Measurements from ENCODE around the gene CHST15.
A peak's percentile ranks its signal among the peaks of the same experiment; 100 is the strongest.

CHST15 gene, protein sequence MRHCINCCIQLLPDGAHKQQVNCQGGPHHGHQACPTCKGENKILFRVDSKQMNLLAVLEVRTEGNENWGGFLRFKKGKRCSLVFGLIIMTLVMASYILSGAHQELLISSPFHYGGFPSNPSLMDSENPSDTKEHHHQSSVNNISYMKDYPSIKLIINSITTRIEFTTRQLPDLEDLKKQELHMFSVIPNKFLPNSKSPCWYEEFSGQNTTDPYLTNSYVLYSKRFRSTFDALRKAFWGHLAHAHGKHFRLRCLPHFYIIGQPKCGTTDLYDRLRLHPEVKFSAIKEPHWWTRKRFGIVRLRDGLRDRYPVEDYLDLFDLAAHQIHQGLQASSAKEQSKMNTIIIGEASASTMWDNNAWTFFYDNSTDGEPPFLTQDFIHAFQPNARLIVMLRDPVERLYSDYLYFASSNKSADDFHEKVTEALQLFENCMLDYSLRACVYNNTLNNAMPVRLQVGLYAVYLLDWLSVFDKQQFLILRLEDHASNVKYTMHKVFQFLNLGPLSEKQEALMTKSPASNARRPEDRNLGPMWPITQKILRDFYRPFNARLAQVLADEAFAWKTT

DNA sequence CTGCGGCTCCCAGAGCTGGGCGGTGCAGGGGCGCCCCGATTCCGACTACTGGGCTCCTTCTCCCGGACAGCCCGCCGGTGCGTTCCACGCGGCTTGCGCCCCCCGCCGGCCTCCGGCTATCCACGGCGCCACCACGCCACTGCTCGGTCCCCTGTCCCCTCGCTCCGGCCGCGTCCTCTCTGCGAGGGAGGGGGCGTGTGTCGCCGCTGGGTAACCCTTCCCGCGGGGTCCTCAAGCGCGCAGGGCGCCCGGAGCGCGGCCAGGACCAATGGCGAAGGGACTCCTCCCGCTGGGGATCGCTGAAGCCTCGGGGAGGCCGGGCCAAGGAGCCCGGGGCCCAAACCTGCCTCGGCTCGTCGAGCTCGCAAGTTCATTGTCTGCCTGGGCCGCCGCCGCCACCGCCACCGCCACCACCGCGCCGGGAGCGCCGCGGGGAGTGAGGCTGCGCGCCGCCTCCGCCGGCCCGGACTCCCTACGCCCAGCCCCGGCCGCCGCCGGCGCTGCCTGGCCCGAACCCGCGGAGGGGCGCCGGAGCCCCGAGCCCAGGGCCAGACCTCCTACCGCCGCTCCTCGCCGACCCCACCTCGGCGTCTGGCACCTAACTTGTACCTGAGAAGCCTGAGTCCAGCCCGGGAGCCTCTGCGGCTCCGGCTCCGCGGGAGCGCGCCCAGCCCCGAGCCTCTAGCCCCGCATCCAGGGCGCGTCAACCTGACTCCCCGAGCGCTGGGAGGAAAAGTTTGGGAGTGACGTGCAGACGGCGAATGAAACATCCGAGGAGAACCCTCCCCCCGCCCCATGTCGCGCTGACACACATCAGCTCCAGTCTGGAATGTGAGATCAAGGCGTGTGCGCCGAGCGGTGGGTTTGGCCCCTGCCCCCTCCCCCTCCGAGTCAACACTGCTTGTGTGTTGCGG is at the start of gene CHST15:
TSS of gene CHST15 (minus strand) at position 739 of the 914 bp plus-strand sequence. CDS start 47,386 bp downstream, outside the sequence.
- DNase-seq (ENCODE audit: low spot score) = peak; percentile 91

DNA sequence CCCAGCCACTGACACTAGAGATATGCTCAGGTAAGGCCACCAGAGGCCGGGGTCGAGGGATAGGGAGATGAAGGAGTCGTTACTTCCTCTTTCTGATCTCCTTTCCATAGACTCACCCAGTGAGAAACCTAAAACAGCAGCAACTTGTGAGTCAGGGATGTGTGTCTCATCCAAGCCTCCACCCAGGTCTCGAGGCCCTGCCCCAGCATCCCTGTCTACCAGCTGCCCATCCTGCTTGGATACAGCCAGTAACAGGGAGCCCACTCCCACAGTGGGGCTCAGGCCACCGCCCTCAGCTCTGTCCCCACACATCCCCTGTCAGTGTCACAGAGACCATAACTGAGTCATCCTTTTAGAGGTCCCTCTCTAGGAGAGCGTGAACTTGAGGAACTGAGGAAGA is 49.6 kb upstream of the CHST15 start:
- no peak for DNase-seq (ENCODE audit: low spot score)

DNA sequence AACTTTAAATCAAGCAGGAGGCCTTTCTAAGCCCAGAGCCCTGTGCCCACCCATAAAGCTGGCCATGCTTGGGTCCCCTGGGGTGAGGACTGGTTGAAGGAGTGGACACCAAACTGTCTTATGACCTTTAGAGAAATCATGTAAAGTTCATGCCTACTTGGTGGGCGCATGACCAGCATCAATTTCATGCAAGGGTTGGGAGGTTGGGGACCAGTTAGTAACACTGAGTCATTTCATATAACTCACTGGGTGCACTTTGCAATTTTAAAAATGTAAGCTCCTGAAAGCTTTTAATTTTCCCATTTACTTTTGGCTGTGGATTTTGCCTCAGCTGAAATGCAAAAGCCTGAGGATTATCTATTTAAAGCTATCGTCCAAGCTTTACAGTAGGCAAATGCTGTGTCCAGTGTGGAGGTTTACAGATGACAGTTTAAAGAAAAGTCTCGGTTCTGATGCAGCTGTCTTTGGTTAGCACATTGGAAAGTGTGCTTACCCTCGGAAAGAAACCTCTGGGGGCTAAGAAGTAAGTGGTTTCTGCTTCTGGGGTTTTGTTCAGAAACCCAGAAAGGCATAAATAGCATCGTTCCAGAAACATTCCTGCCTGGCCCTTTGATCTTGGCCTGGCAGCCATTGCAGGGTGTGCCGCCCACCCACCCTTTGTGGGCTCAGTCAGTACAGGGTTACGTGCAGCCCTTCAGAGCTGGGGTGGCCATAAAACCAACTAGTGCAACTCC is 48.8 kb upstream of the CHST15 start:
- no peak for DNase-seq (ENCODE audit: low spot score)

DNA sequence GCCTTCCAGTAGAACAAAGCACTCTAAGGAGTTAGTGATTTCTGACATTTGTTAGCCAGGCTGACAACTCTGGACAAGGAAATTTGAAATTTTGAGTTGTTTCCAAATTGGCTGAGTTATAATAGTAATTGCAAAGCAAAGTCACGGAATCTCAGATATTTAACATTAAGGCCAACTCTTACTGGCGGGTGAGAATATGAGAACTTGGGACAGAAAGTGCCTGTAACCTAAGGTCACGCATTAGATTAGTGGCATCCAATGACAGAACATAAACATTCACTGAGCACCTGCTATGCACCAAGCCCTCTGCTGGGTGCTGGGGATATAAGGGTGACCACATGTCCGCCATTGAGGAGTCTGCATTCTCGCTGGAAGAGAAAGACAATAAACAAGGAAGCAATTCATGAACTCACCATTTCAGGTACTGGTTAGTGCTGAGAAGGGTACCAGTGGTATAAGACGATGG is 45.5 kb upstream of the CHST15 start:
- no peak for DNase-seq (ENCODE audit: low spot score)

GRCh38 chr10:124138195-124138882 is 44.9 kb upstream of the CHST15 start:
- no peak for DNase-seq (ENCODE audit: low spot score)

- DNase-seq (ENCODE audit: low spot score) = no peak
Measured at GRCh38 chr10:124134251-124134893, 41.0 kb upstream of the CHST15 start.

DNA sequence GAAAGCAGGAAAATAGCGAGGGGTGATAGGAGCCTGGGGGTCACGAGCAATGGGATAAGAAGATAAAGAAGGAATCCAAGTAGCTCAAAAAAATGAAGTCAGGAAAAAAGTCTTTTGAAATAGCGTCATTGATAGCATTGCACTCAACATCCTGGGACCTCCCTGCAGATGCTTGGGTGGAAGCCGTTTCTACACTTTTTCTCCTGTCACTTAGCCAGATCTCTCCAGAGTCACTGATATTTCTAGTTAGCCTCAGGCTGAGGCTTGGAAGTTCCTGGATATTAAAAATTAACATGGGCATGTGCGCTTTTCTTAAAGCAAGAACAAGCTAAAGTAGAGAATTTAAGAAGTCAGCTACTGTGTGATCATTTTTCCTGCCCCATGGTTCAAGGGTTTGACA is 39.5 kb upstream of the CHST15 start:
- no peak for DNase-seq (ENCODE audit: low spot score)

GRCh38 chr10:124132306-124132705 is 38.9 kb upstream of the CHST15 start:
- no peak for DNase-seq (ENCODE audit: low spot score)

DNA sequence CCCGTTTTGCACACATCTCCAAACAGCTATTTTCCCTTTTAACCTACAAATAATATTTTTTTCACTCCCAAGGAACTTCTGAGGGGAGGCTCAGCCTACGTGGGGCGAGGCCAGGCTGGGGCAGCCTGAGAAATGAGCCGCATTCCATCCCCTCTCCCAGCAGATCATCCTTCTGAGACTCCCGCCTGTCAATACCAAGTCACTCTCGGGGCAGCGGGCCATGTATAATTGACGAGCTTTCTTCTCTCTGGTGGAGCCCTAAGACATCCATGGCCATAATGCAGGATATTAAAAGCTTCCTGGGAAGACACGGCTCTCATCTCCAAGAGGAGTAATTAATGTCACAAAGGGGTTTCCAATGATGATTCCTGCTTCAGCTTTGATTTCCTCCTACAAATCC is 37.8 kb upstream of the CHST15 start:
- DNase-seq (ENCODE audit: low spot score) = no peak

GRCh38 chr10:124130198-124130900 is 37.0 kb upstream of the CHST15 start:
- DNase-seq (ENCODE audit: low spot score) = no peak

DNA sequence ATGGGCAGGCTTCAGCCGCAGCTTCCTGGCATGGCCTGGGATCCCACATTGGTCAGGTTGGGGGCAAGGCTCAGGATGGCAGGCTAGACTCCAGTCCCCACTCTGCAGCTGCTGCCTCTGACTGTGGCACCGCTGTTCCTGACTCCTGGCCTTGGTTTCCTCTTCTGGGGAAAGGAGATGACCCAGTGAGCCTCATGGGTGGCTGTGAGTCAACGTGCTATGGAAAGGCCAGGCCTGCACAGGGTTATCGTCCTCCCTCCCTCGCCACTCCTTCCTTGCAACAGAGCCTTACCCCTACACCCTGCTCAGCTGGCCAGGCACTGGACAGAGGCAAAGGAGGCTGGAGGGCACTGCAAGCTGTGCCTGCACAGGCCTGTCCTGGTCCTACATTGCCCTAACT is 36.1 kb upstream of the CHST15 start:
- DNase-seq (ENCODE audit: low spot score) = no peak

DNA sequence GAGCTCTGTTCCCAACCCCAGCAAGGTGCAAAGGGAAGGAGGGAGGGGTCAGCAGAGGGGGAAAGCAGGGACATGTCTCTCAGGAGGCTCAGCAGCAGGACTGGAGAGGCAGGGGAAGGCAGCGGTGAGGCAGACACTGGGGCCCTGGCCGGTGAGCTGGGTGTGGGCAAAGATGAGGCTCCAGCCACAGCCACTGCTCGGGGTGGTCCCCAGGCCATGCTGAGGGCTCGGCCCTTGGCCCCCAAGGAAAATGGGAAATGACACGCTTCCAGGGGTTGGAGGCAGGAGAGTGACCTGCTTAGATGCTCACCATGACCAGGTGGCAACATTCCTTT is 35.4 kb upstream of the CHST15 start:
- DNase-seq (ENCODE audit: low spot score) = no peak

DNA sequence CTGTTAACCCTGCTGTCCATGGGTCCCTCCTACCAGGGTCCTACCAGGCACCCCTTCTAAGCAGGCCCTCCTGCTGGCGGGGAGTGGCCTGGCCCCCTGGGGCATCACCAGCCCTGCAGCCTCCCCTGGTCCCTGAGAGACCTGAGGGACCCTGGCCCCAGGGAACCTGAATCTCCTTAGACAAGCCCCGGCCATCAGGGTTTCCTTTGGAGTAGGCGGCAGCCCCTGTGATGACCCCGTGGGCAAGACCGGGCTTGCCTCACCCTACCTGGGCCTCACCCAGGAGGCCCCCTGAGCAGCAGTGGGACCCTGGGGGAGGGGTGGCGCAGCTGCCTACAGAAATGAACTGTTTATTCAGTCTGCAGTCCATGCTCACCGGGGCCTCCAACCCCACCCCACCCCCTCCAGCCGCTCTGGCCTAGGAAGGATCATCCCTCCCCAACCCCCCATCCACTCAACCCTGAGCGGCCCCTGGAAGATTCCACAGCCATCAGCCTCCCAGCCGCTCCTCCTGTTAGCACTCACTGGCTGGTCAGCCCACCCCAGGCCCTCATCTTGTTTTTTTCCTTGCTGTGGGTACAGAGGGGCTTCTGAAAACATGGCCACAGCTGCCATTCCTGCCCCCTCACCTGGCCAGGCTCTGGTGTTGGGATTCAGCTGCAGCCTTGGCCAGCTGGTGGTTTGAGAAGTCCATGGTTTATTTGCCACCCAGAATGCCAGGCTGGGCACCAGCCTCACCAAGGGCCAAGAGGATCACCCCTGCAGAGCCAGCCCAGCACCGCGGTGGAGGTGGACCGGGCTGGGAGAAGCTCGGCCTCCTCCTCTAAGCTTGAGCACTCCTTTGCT is 34.8 kb upstream of the CHST15 start:
- no peak for DNase-seq (ENCODE audit: low spot score)

- DNase-seq (ENCODE audit: low spot score) = no peak
Measured at GRCh38 chr10:124127563-124127962, 34.2 kb upstream of the CHST15 start.

GRCh38 chr10:124126983-124127385 is 33.6 kb upstream of the CHST15 start:
- DNase-seq (ENCODE audit: low spot score) = no peak

- DNase-seq (ENCODE audit: low spot score) = no peak
Measured at GRCh38 chr10:124126145-124126982, 33.0 kb upstream of the CHST15 start.

DNA sequence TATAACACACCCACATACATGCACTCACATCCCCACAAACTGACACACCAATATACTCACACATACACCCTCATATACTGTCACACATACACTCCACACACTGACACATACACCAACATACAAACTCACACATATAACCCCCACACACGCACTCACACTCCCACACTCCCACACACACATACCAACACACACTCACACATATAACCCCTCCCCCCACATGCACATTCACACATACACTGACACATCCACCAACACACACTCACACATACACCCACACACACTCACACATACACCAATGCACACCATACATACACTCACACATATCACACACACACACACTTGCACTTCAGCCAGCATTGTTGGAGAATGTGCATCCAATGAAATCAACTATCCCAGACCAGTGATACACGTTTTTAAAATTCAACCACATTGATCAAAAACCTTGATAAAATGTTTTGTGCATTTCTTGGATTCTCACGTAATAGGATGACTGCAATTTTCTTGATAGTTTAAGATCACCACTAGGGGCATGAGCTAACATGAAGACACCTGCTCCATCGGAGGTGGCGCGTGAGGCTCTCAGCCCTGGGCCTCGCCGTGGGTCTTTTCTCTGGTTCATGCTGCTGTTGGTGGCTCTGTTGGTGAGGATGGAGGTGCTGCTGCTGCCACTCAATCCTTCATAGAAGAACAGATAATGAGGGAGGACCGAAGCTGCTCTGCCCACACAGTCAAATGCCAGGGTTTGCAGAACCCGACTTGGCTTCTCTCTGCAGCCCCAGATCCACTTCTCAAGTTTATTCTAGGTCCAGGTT is 32.1 kb upstream of the CHST15 start:
- DNase-seq (ENCODE audit: low spot score) = peak; percentile 29

DNA sequence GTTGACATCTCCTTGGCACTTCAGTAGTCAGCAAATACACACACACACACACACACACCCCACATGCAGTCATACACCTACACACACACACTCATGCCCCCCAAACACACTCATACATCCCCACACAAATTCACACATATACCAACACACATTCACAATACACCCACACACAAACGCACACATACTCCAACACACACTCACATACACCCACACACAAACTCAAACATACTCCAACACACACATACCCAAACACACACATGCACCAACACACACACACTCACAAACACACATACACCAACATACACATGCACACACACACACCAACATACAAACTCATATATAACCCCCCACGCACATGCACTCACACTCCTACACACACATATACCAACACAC is 31.4 kb upstream of the CHST15 start:
- no peak for DNase-seq (ENCODE audit: low spot score)

Measured in kidney tubule cell (primary cell).